GM12878 (cell line): Measurements from ENCODE around the gene MLIP. TPM values are rescaled to one million over a fixed set of nuclear protein-coding genes. Genes with fewer than 3 reads are reported as not detected.

Source experiments
- ATAC-seq: fragments of 200-7000 bp; cut with Tn5 transposase; 3 replicates; pipeline ENCODE4 v1.9.1; 2020; ENCODE audit warnings: mild to moderate bottlenecking, moderate library complexity
- BruUV-seq: library from RNA; stranded (reverse); fragments of 400-500 nt; replicated peaks from 2 replicates; lab custom pipeline; 2021; lab: Mats Ljungman, UMichigan
- CTCF ChIA-PET: fragments of 300-600 bp; sonication (Branson Sonifier 250); formaldehyde crosslinking; extraction: SDS; loops from one replicate; lab custom pipeline; 2021; ENCODE audit warnings: inconsistent platforms; lab: Yijun Ruan, JAX
- POLR2A ChIA-PET: fragments of 350-600 bp; formaldehyde crosslinking; extraction: SDS; loops from one replicate; lab custom pipeline; 2021; ENCODE audit warnings: inconsistent platforms; lab: Charles Lee
- RAD21 ChIA-PET: fragments of 300-600 bp; sonication (Branson Sonifier 250); formaldehyde crosslinking; loops from one replicate; lab custom pipeline; 2023; ENCODE audit warnings: antibody characterized with exemption; ENCODE audit not compliant: unreplicated experiment; lab: Charles Lee
- SMC1A ChIA-PET: fragments of 300-600 bp; sonication (Branson Sonifier 250); formaldehyde crosslinking; loops from one replicate; lab custom pipeline; 2023; ENCODE audit not compliant: unreplicated experiment, uncharacterized antibody; lab: Charles Lee
- DNase-seq: peaks from one replicate; pipeline ENCODE4 v3.0.0-alpha.2; 2011; ENCODE audit warnings: low read depth, low spot score
- FAIRE-seq: peaks from 3 replicates; lab custom pipeline; 2011; peaks lifted over from hg19 to GRCh38; lab: Jason Lieb, UNC
- H2AFZ ChIP-seq: 2 replicates; pipeline ENCODE4 v1.6.0; 2011; ENCODE audit warnings: low read depth, low read length, control low read depth; ENCODE audit not compliant: control insufficient read depth
- H3K27ac ChIP-seq: 2 replicates; pipeline ENCODE4 v1.5.1; 2011; ENCODE audit warnings: control low read depth; ENCODE audit not compliant: control insufficient read depth, insufficient read depth
- H3K27me3 ChIP-seq, 2 experiments: replicated peaks in 1 of 2; 2 replicates each; pipeline versions ENCODE4 v1.6.0 to v1.6.1; 2011; ENCODE audit warnings: low read length in 1 of 2; ENCODE audit not compliant: control insufficient read depth in 2 of 2, insufficient read depth in 2 of 2
- H3K36me3 ChIP-seq, 2 experiments: 2 replicates each; pipeline ENCODE4 v1.5.1; 2011; ENCODE audit warnings: low read length in 1 of 2; ENCODE audit not compliant: control insufficient read depth in 2 of 2, insufficient read depth in 2 of 2
- H3K4me1 ChIP-seq: 2 replicates; pipeline ENCODE4 v1.6.1; 2011; ENCODE audit warnings: mild to moderate bottlenecking, low read length, moderate library complexity, mixed read lengths; ENCODE audit not compliant: control insufficient read depth, insufficient read depth
- H3K4me2 ChIP-seq: 2 replicates; pipeline ENCODE4 v1.6.0; 2011; ENCODE audit warnings: control low read depth; ENCODE audit not compliant: control insufficient read depth, insufficient read depth
- H3K4me3 ChIP-seq: fragments of 200-600 bp; sonication (generic); 2 replicates; pipeline ENCODE4 v1.5.1; 2016
- H3K79me2 ChIP-seq: 2 replicates; pipeline ENCODE4 v1.6.0; 2011; ENCODE audit warnings: low read length; ENCODE audit not compliant: control insufficient read depth, insufficient read depth
- H3K9ac ChIP-seq: 2 replicates; pipeline ENCODE4 v1.8.0; 2011; ENCODE audit warnings: low read length, control low read depth, mixed read lengths; ENCODE audit not compliant: control insufficient read depth, insufficient read depth
- H3K9me3 ChIP-seq: replicated peaks from 3 replicates; pipeline ENCODE4 v1.5.1; 2011; ENCODE audit warnings: mild to moderate bottlenecking, low read length; ENCODE audit not compliant: control insufficient read depth, insufficient read depth
- H4K20me1 ChIP-seq: 2 replicates; pipeline ENCODE4 v1.6.0; 2011; ENCODE audit not compliant: control insufficient read depth, insufficient read depth
- CBX5 ChIP-seq: sonication (generic); IDR thresholded peaks from 2 replicates; pipeline ENCODE4 v1.6.1; 2016; ENCODE audit warnings: low read depth, moderate library complexity, mild to moderate bottlenecking, inconsistent platforms
- CHD4 ChIP-seq: fragments of 200-600 bp; sonication (generic); IDR thresholded peaks from 2 replicates; pipeline ENCODE4 v1.6.1; 2016; ENCODE audit warnings: mild to moderate bottlenecking
- EED ChIP-seq: sonication (generic); IDR thresholded peaks from 2 replicates; pipeline ENCODE4 v1.6.1; 2016; ENCODE audit warnings: antibody characterized with exemption, low read depth
- EP300 ChIP-seq, 2 experiments: fragments of 150-350 bp in 1 of 2; IDR thresholded peaks; 2 replicates each; pipeline ENCODE4 v1.6.1; 2011 to 2012; ENCODE audit warnings: low read depth in 2 of 2, low read length in 2 of 2, borderline replicate concordance in 1 of 2, improper control_type of control experiment in 1 of 2, inconsistent platforms in 1 of 2; ENCODE audit not compliant: control insufficient read depth in 1 of 2
- KLF5 ChIP-seq: fragments of 450-650 bp; IDR thresholded peaks from 2 replicates; pipeline ENCODE4 v1.6.1; 2014; ENCODE audit warnings: mild to moderate bottlenecking; ENCODE audit not compliant: partially characterized antibody
- NFYA ChIP-seq: IDR thresholded peaks from 2 replicates; pipeline ENCODE4 v1.6.1; 2011; ENCODE audit warnings: low read depth, mild to moderate bottlenecking, low read length, improper control_type of control experiment, borderline replicate concordance
- NR2C2 ChIP-seq: IDR thresholded peaks from 2 replicates; pipeline ENCODE4 v1.6.1; 2011; ENCODE audit warnings: borderline replicate concordance, low read depth; ENCODE audit not compliant: control insufficient read depth, insufficient read length
- PAX8 ChIP-seq: fragments of 450-650 bp; IDR thresholded peaks from 2 replicates; pipeline ENCODE4 v1.6.1; 2017; ENCODE audit warnings: mild to moderate bottlenecking, moderate library complexity
- YBX1 ChIP-seq: fragments of 450-650 bp; IDR thresholded peaks from 2 replicates; pipeline ENCODE4 v1.6.1; 2016; ENCODE audit warnings: antibody characterized with exemption
- ZBED1 ChIP-seq: IDR thresholded peaks from 2 replicates; pipeline ENCODE4 v1.6.1; 2016; ENCODE audit warnings: borderline replicate concordance
- ZBTB11 ChIP-seq: fragments of 450-650 bp; formaldehyde crosslinking; IDR thresholded peaks from 2 replicates; pipeline ENCODE4 v1.5.0; 2022; ENCODE audit warnings: mild to moderate bottlenecking, missing genetic modification characterization
- ZBTB33 ChIP-seq: fragments of 450-650 bp; IDR thresholded peaks from 2 replicates; pipeline ENCODE4 v1.6.1; 2017; ENCODE audit warnings: mild to moderate bottlenecking
- ZNF384 ChIP-seq: IDR thresholded peaks from 2 replicates; pipeline ENCODE4 v1.6.1; 2012; ENCODE audit warnings: low read depth, mild to moderate bottlenecking, low read length, improper control_type of control experiment, borderline replicate concordance
- WGBS: methylation state at CpG from one replicate; pipeline ENCODE4 v1.1.6; 2016; ENCODE audit warnings: low lambda C conversion rate; ENCODE audit not compliant: insufficient replicate concordance, insufficient coverage; ENCODE audit errors: missing lambda C conversion rate; 5-methylcytosine and 5-hydroxymethylcytosine counted together
- in situ Hi-C: fragments of 300-500 bp; cut with MboI; formaldehyde crosslinking; loops from 9 replicates; pipeline ENCODE4 v1.14.3; 2018; ENCODE audit warnings: mixed read lengths
- intact Hi-C: fragments of 100-400 bp; cut with micrococcal nuclease; formaldehyde crosslinking; loops from one replicate; pipeline ENCODE4 v1.14.2; 2022; ENCODE audit not compliant: unreplicated experiment
- polyA plus RNA-seq, 11 experiments: library from polyadenylated mRNA; depleted of rRNA in 4 of 11; unstranded in 6 of 11; stranded (reverse) in 5 of 11; fragments of >200 nt; fragmentation: Nextera tagmentation in 4 of 11; fragmentation: Illumina TruSeq in 1 of 11; extraction: Ambion mirVana in 4 of 11; extraction: Trizol in 1 of 11; gene quantifications; 1 replicate in 1 of 11; 2 replicates in 10 of 11; pipeline versions ENCODE4 v1.2.1 to v1.2.3, GENCODE V29; 2011 to 2016; ENCODE audit warnings: inconsistent platforms in 2 of 11, missing spikeins in 2 of 11, low read depth in 1 of 11
- total RNA-seq, 4 experiments: library from RNA; depleted of rRNA in 3 of 4; stranded (reverse); fragments of >200 nt in 3 of 4; fragmentation: Illumina TruSeq in 1 of 4; extraction: Trizol in 1 of 4; gene quantifications; 2 replicates each; pipeline versions ENCODE4 v1.2.1 to v1.2.3, GENCODE V29; 2013 to 2021

MLIP gene
- total and polyA plus RNA-seq, 10 of the 15 experiments (the other 5 are each of a cell fraction or from before 2014, with no cell fraction given) = not detected

DNA sequence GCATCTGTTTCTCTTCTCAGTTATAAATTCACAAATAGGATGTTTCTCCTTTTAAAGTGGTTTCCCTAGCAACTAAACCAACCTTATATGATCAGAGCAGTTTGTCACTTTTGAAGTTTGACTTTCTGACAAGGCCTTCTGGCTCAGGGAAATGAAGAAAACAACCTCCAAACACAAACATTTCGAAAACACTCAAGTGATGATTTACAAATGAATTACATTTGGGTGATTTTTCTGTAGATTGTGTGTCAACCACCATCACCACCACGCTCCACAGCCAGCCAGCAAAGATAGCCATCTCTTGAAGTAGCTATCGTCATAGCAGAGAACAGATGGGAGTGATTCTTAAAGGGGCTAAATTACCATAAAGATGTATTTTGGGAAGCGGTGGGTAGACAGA is 16.5 kb upstream of the MLIP start:
- no peaks in the 10 kb centered on the region for H4K20me1 ChIP-seq
- ChIA-PET POLR2A (no interaction called here), CTCF (no interaction called here), SMC1A (no interaction called here), RAD21 (no interaction called here)
- intact Hi-C loops (no loop called here), in situ Hi-C loops (no loop called here)
- no peaks in the 10 kb centered on the region for H3K36me3 ChIP-seq
- no peak overlapping the region for H3K27ac ChIP-seq
- BruUV-seq = no TSS peak
- H3K9ac ChIP-seq = no peak overlapping the region
- no peaks in the 10 kb centered on the region for H3K79me2 ChIP-seq
- no peaks in the 10 kb centered on the region; a peak in 1 of 4 replicates for H3K27me3 ChIP-seq
- no peak overlapping the region for H3K4me2 ChIP-seq
- ATAC-seq = no peak
- H3K4me3 ChIP-seq = no peak overlapping the region
- TF ChIP-seq KLF5 (no peak), PAX8 (no peak), EP300 (IDR thresholded peaks at IDR 0.05; ENCODE audit: borderline replicate concordance in 1 of 2, control insufficient read depth in 1 of 2, low read depth in 2 of 2, low read length in 2 of 2) (no peak), NR2C2 (no peak), ZBTB33 (no peak), CBX5 (no peak), YBX1 (no peak), ZBTB11 (CRISPR knock-in tag) (no peak), ZNF384 (no peak), ZBED1 (no peak), NFYA (no peak), EED (no peak), CHD4 (no peak)
- DNase-seq = no peak
- no peak overlapping the region for H2AFZ ChIP-seq
- no peak for FAIRE-seq
- no peaks in the 10 kb centered on the region for H3K4me1 ChIP-seq
- no peaks in the 10 kb centered on the region for H3K9me3 ChIP-seq
- 27% methylated on average over 4 of the region's 4 CpGs for WGBS
